CD4-positive, alpha-beta memory T cell (primary cell): ENCODE measurements around the gene IGF2BP1. TPM values are rescaled to one million over a fixed set of nuclear protein-coding genes. Genes with fewer than 3 reads are reported as not detected.

Experiments
- CTCF ChIA-PET: fragments of 350-600 bp; sonication (Branson Sonifier 250); formaldehyde crosslinking; loops from one replicate; lab custom pipeline; 2021; ENCODE audit warnings: inconsistent platforms; ENCODE audit not compliant: partially characterized antibody; lab: Charles Lee
- POLR2A ChIA-PET: fragments of 350-600 bp; sonication (Branson Sonifier 250); formaldehyde crosslinking; loops from one replicate; lab custom pipeline; 2021; ENCODE audit not compliant: partially characterized antibody; lab: Charles Lee
- DNase-seq, 5 donors: peaks; one replicate each; pipeline versions ENCODE4 v3.0.0 to v3.0.0-alpha.2; 2020 to 2022; ENCODE audit warnings: mixed read lengths in 1 of 5
- H3K27ac ChIP-seq: one replicate; pipeline ENCODE4 v1.7.0; 2013; ENCODE audit warnings: low read depth, low read length
- H3K27me3 ChIP-seq: 2 replicates; pipeline ENCODE4 v1.7.0; 2013; ENCODE audit warnings: mild to moderate bottlenecking, low read length, moderate library complexity; ENCODE audit not compliant: insufficient read depth
- H3K36me3 ChIP-seq: 2 replicates; pipeline ENCODE4 v1.7.0; 2013; ENCODE audit warnings: mild to moderate bottlenecking, low read length, moderate library complexity; ENCODE audit not compliant: insufficient read depth
- H3K4me1 ChIP-seq: 2 replicates; pipeline ENCODE4 v1.7.0; 2013; ENCODE audit warnings: mild to moderate bottlenecking, low read length, moderate library complexity; ENCODE audit not compliant: insufficient read depth
- H3K4me3 ChIP-seq, 2 donors: one replicate each; pipeline ENCODE4 v1.7.0; 2013; ENCODE audit warnings: low read length in 2 of 2, mild to moderate bottlenecking in 1 of 2
- H3K9me3 ChIP-seq, 2 donors: one replicate each; pipeline ENCODE4 v1.7.0; 2013; ENCODE audit warnings: low read length in 2 of 2, control low read depth in 1 of 2; ENCODE audit not compliant: control insufficient read depth in 1 of 2
- H3K27ac Mint-ChIP-seq, 7 donors: one replicate each; pipeline ENCODE4 v1.8.0; 2020 to 2021; ENCODE audit warnings: mixed read lengths in 7 of 7, mild to moderate bottlenecking in 6 of 7, inconsistent platforms in 3 of 7, moderate library complexity in 3 of 7
- H3K27me3 Mint-ChIP-seq, 2 donors: one replicate each; pipeline ENCODE4 v1.8.0; 2020 to 2021; ENCODE audit warnings: mixed read lengths in 2 of 2
- H3K36me3 Mint-ChIP-seq, 2 donors: one replicate each; pipeline ENCODE4 v1.8.0; 2020 to 2021; ENCODE audit warnings: mixed read lengths in 2 of 2, inconsistent platforms in 1 of 2, mild to moderate bottlenecking in 1 of 2
- H3K4me1 Mint-ChIP-seq, 4 donors: one replicate each; pipeline ENCODE4 v1.8.0; 2020 to 2021; ENCODE audit warnings: mixed read lengths in 4 of 4, mild to moderate bottlenecking in 1 of 4
- H3K4me3 Mint-ChIP-seq, 8 donors: one replicate each; pipeline ENCODE4 v1.8.0; 2020 to 2021; ENCODE audit warnings: mixed read lengths in 8 of 8, mild to moderate bottlenecking in 7 of 8, moderate library complexity in 6 of 8, inconsistent platforms in 3 of 8
- H3K9me3 Mint-ChIP-seq, 8 donors: one replicate each; pipeline ENCODE4 v1.8.0; 2020 to 2021; ENCODE audit warnings: mixed read lengths in 8 of 8, mild to moderate bottlenecking in 5 of 8, inconsistent platforms in 3 of 8, moderate library complexity in 1 of 8
- intact Hi-C: fragments of 100-400 bp; cut with micrococcal nuclease; formaldehyde crosslinking; loops from one replicate; pipeline ENCODE4 v1.15.1; 2023
- polyA plus RNA-seq, 2 donors: library from polyadenylated mRNA; unstranded; fragments of 300-500 nt; fragmentation: Illumina TruSeq; gene quantifications; one replicate each; pipeline ENCODE4 v1.2.3, GENCODE V29; 2021
- total RNA-seq, 2 experiments: library from RNA; stranded (reverse); gene quantifications; one replicate each; pipeline ENCODE4 v1.2.3, GENCODE V29; 2021

IGF2BP1 gene
- total and polyA plus RNA-seq, 4 experiments from 2014 or later: not detected

- Histone ChIP-seq H3K36me3 (no peaks in the 10 kb centered on the region), H3K27ac (no peak overlapping the region), H3K4me1 (no peaks in the 10 kb centered on the region), H3K4me3 (no peak overlapping the region), H3K9me3 (no peaks in the 10 kb centered on the region), H3K27me3 (no peaks in the 10 kb centered on the region)
- Mint-ChIP-seq H3K9me3 (no peaks in the 10 kb centered on the region), H3K27me3 (peaks cover 47 to 49% of the 10 kb centered on the region in 2 donors), H3K4me3 (no peak overlapping the region), H3K36me3 (no peaks in the 10 kb centered on the region), H3K4me1 (peaks cover 0 to 2% (median 0%) of the 10 kb centered on the region in 4 donors), H3K27ac (no peak overlapping the region)
- no peak for DNase-seq
- ChIA-PET POLR2A (no interaction called here), CTCF (interaction anchor here (0.8 to 1.6 kb wide), 2 partner anchors 15 to 16 kb away, joined by 3 to 7 read pairs; no protein-coding TSS in a partner anchor)
- intact Hi-C loops: no loop called here
Measured at GRCh38 chr17:49015924-49016774, 19.0 kb downstream of the IGF2BP1 start.

GRCh38 chr17:49016775-49017463 lies 19.7 kb downstream of the IGF2BP1 start:
- H3K9me3 ChIP-seq: no peaks in the 10 kb centered on the region
- peaks cover 45% of the 10 kb centered on the region in 2 donors for H3K27me3 Mint-ChIP-seq

GRCh38 chr17:49018116-49018612 lies 21.0 kb downstream of the IGF2BP1 start:
- DNase-seq: no peak
- Histone ChIP-seq H3K4me1 (no peaks in the 10 kb centered on the region), H3K4me3 (no peak overlapping the region), H3K9me3 (no peaks in the 10 kb centered on the region), H3K36me3 (no peaks in the 10 kb centered on the region), H3K27ac (no peak overlapping the region), H3K27me3 (no peaks in the 10 kb centered on the region)
- Mint-ChIP-seq H3K36me3 (no peaks in the 10 kb centered on the region), H3K4me3 (no peak overlapping the region), H3K27ac (no peak overlapping the region), H3K27me3 (peaks cover 33 to 34% of the 10 kb centered on the region in 2 donors), H3K9me3 (no peaks in the 10 kb centered on the region), H3K4me1 (peaks cover 0 to 2% (median 0%) of the 10 kb centered on the region in 4 donors)
- CTCF ChIA-PET: interaction anchor here (1.6 kb wide), 1 partner anchor 13 kb away, joined by 7 read pairs; no protein-coding TSS in a partner anchor
- intact Hi-C loops: no loop called here
- POLR2A ChIA-PET: no interaction called here

More at GRCh38 chr17:49016775-49017463, 19.7 kb downstream of the IGF2BP1 start:
- Mint-ChIP-seq H3K9me3 (no peaks in the 10 kb centered on the region), H3K4me3 (no peak overlapping the region), H3K27ac (no peak overlapping the region), H3K36me3 (no peaks in the 10 kb centered on the region), H3K4me1 (peaks cover 0 to 2% (median 0%) of the 10 kb centered on the region in 4 donors)
- DNase-seq: no peak
- no peaks in the 10 kb centered on the region for H3K27me3 ChIP-seq
- ChIA-PET POLR2A (no interaction called here), CTCF (interaction anchor here (1.6 kb wide), 1 partner anchor 15 kb away, joined by 7 read pairs; no protein-coding TSS in a partner anchor)
- H3K27ac ChIP-seq: no peak overlapping the region
- intact Hi-C loops: no loop called here
- no peaks in the 10 kb centered on the region for H3K36me3 ChIP-seq
- no peak overlapping the region for H3K4me3 ChIP-seq
- H3K4me1 ChIP-seq: no peaks in the 10 kb centered on the region

- peaks cover 30 to 33% of the 10 kb centered on the region in 2 donors for H3K27me3 Mint-ChIP-seq
- no peaks in the 10 kb centered on the region for H3K9me3 Mint-ChIP-seq
- ChIA-PET POLR2A (no interaction called here), CTCF (interaction anchor here (1.0 kb wide), 2 partner anchors 12 to 14 kb away, joined by 3 read pairs; no protein-coding TSS in a partner anchor)
- Histone ChIP-seq H3K9me3 (no peaks in the 10 kb centered on the region), H3K4me1 (no peaks in the 10 kb centered on the region), H3K4me3 (no peak overlapping the region), H3K27ac (no peak overlapping the region), H3K36me3 (no peaks in the 10 kb centered on the region), H3K27me3 (no peaks in the 10 kb centered on the region)
- peaks cover 0 to 2% (median 0%) of the 10 kb centered on the region in 4 donors for H3K4me1 Mint-ChIP-seq
- no peak for DNase-seq
- H3K4me3 Mint-ChIP-seq: no peak overlapping the region
- no peak overlapping the region for H3K27ac Mint-ChIP-seq
- no peaks in the 10 kb centered on the region for H3K36me3 Mint-ChIP-seq
- intact Hi-C loops: no loop called here
Measured at GRCh38 chr17:49018748-49019147, 21.6 kb downstream of the IGF2BP1 start.

- Mint-ChIP-seq H3K9me3 (no peaks in the 10 kb centered on the region), H3K27me3 (peaks cover 20 to 26% of the 10 kb centered on the region in 2 donors), H3K4me1 (no peaks in the 10 kb centered on the region), H3K36me3 (no peaks in the 10 kb centered on the region), H3K27ac (no peak overlapping the region), H3K4me3 (no peak overlapping the region)
- H3K27me3 ChIP-seq: no peaks in the 10 kb centered on the region
- ChIA-PET CTCF (no interaction called here), POLR2A (no interaction called here)
- H3K9me3 ChIP-seq: no peaks in the 10 kb centered on the region
- intact Hi-C loops: no loop called here
- H3K36me3 ChIP-seq: no peaks in the 10 kb centered on the region
- H3K4me3 ChIP-seq: no peak overlapping the region
- H3K27ac ChIP-seq: no peak overlapping the region
- no peak for DNase-seq
- no peaks in the 10 kb centered on the region for H3K4me1 ChIP-seq
Measured at GRCh38 chr17:49020609-49021008, 23.4 kb downstream of the IGF2BP1 start.

GRCh38 chr17:49021095-49021767 lies 24.0 kb downstream of the IGF2BP1 start:
- no peaks in the 10 kb centered on the region for H3K36me3 Mint-ChIP-seq
- Histone ChIP-seq H3K36me3 (no peaks in the 10 kb centered on the region), H3K27ac (no peak overlapping the region), H3K27me3 (no peaks in the 10 kb centered on the region), H3K9me3 (no peaks in the 10 kb centered on the region), H3K4me3 (no peak overlapping the region), H3K4me1 (no peaks in the 10 kb centered on the region)
- H3K9me3 Mint-ChIP-seq: no peaks in the 10 kb centered on the region
- ChIA-PET CTCF (no interaction called here), POLR2A (no interaction called here)
- no peak overlapping the region for H3K4me3 Mint-ChIP-seq
- H3K27me3 Mint-ChIP-seq: peaks cover 13 to 20% of the 10 kb centered on the region in 2 donors
- no peak overlapping the region for H3K27ac Mint-ChIP-seq
- intact Hi-C loops: no loop called here
- no peak for DNase-seq
- H3K4me1 Mint-ChIP-seq: no peaks in the 10 kb centered on the region

GRCh38 chr17:49021768-49022103 lies 24.6 kb downstream of the IGF2BP1 start:
- Histone ChIP-seq H3K27me3 (no peaks in the 10 kb centered on the region), H3K4me3 (no peak overlapping the region), H3K9me3 (no peaks in the 10 kb centered on the region), H3K27ac (no peak overlapping the region), H3K4me1 (no peaks in the 10 kb centered on the region), H3K36me3 (no peaks in the 10 kb centered on the region)
- no peak for DNase-seq
- CTCF ChIA-PET: no interaction called here
- Mint-ChIP-seq H3K9me3 (no peaks in the 10 kb centered on the region), H3K4me3 (no peak overlapping the region), H3K4me1 (peaks cover 0 to 4% (median 0%) of the 10 kb centered on the region in 4 donors), H3K27me3 (peaks cover 11 to 19% of the 10 kb centered on the region in 2 donors), H3K36me3 (no peaks in the 10 kb centered on the region), H3K27ac (no peak overlapping the region)
- intact Hi-C loops: no loop called here
- POLR2A ChIA-PET: no interaction called here
